AG08396 (cell line): Measurements from ENCODE around the gene FYCO1.
A peak's percentile ranks its signal among the peaks of the same experiment; 100 is the strongest.

ENCODE experiments used
- DNase-seq: peaks from one replicate; pipeline ENCODE4 v3.0.0; 2012; ENCODE audit warnings: low spot score, mixed read lengths

The FYCO1 gene

GRCh38 chr3:45942051-45942825, 53.4 kb downstream of the FYCO1 start:
- DNase-seq = no peak

GRCh38 chr3:45940781-45941365, 54.8 kb downstream of the FYCO1 start:
- no peak for DNase-seq

- no peak for DNase-seq
These were observed 55.4 kb downstream of the FYCO1 start for GRCh38 chr3:45940004-45940780.

- no peak for DNase-seq
These were observed 56.3 kb downstream of the FYCO1 start for GRCh38 chr3:45939341-45939771.

GRCh38 chr3:45938864-45939263, 56.8 kb downstream of the FYCO1 start:
- peak; percentile 73 for DNase-seq

GRCh38 chr3:45938043-45938435, 57.6 kb downstream of the FYCO1 start:
- no peak for DNase-seq

GRCh38 chr3:45937206-45938042, 58.2 kb downstream of the FYCO1 start:
- DNase-seq = no peak

- DNase-seq = no peak
These were observed 59.4 kb downstream of the FYCO1 start for GRCh38 chr3:45936261-45936660.

- no peak for DNase-seq
These were observed 62.0 kb downstream of the FYCO1 start for GRCh38 chr3:45933591-45933990.

GRCh38 chr3:45932112-45932511, 63.5 kb downstream of the FYCO1 start:
- DNase-seq = no peak

- no peak for DNase-seq
These were observed 64.1 kb downstream of the FYCO1 start for GRCh38 chr3:45931496-45931895.

GRCh38 chr3:45929042-45929679, 66.5 kb downstream of the FYCO1 start:
- DNase-seq = peak; percentile 76

GRCh38 chr3:45927881-45928280, 67.7 kb downstream of the FYCO1 start:
- DNase-seq = peak; percentile 32

- DNase-seq = peak; percentile 27
These were observed 71.9 kb downstream of the FYCO1 start for GRCh38 chr3:45923755-45924154.

GRCh38 chr3:45922950-45923590, 72.6 kb downstream of the FYCO1 start:
- DNase-seq = no peak

- DNase-seq = no peak
These were observed 73.6 kb downstream of the FYCO1 start for GRCh38 chr3:45922039-45922326.

- DNase-seq = no peak
These were observed 74.2 kb downstream of the FYCO1 start for GRCh38 chr3:45921158-45922038.

GRCh38 chr3:45917146-45917898, 78.3 kb downstream of the FYCO1 start:
- DNase-seq = no peak

- DNase-seq = peak; percentile 76
These were observed 79.9 kb downstream of the FYCO1 start for GRCh38 chr3:45915518-45916231.
